Esophagus mucosa (tissue), 1 donor: ENCODE data around the gene CLCN6. TPM values are rescaled to one million over a fixed set of nuclear protein-coding genes. Genes with fewer than 3 reads are reported as not detected.

Source experiments
- ATAC-seq: fragments of 200-7000 bp; cut with Tn5 transposase; one replicate; pipeline ENCODE4 v1.9.1; 2020
- total RNA-seq: library from RNA; stranded (reverse); gene quantifications from one replicate; pipeline ENCODE4 v1.2.4, GENCODE V29; 2023
- donor health status: DM: yes; HTN: yes; CAD: no.

CLCN6 gene
- total RNA-seq, 1 donor from 2014 or later, result 6.9 TPM

DNA sequence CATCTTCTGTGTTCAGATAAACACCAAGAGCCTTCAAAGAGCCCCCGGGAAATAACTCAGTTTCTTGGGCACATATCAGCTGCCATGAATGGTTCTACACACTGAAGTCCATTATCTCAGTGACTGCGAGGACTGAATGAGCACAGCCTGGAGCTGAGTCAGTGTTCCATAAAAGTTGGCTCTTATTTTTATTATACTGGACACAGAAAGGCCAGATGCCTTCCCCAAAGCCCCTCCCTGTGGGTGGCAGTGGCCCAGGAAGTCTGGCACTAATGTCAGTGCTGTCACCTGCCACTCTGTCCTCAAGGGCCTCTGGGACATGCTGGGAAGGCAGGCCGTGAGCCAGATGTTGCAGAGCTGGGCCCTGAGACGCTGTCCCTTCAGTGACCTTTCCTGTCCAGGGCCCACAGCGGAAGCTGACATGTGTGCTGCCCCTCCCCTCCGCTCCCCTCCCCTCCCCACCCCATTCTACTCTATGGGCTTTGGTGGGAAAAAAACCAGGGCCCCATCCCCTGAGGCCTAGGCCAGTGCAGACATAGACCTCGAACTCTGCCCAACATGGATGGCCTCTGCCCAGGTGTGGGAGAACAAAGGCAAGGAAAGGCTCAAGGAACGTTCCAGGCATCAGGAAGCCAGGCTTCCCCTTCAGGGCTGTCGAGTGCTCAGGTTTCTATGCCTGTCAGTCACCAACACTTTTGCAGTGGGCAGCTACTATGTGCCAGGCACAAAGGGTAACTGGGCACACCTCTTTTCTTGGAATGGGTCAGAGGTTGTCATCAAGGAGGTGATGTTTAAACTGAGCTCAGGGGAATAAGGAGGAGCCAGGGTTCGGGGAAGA, 75.1 kb downstream of the CLCN6 start:
- no peak for ATAC-seq

- no peak for ATAC-seq
Measured at GRCh38 chr1:11881749-11882441, 75.9 kb downstream of the CLCN6 start.

DNA sequence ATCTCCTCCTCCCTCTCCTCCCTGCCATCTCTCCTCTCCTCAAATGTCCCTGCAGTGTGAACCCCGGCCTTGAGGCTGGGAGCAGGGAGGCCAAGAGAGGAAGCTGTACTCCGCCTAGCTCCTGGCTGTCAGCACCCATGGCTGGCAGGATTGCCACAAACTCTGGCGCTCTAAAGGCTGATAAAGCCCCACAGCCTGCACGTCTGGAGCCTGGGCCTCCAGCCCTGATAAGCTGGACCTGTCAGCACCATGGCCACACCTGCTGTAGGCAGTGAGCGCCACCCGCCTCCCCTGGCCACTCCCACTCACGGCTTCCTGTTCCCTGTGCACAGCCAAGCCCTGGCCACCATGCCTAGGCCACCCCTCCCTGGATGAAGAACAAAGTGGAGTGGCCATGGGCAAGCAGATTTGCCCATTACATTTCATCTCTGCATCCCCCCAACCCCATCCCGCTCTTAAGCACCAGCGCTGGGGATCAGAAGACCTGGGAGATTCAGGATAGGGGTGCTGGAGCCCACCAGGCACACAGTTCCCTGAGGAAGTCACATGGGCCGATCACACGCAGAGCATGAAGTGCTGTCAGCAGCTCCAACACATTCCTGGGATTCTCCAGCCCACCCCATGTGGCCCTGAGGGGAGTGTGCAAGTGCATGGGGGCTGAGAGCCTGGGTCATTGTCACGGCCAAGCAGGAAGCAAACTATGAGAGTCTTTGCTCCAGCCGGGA, 77.0 kb downstream of the CLCN6 start:
- peak; percentile 70 for ATAC-seq

DNA sequence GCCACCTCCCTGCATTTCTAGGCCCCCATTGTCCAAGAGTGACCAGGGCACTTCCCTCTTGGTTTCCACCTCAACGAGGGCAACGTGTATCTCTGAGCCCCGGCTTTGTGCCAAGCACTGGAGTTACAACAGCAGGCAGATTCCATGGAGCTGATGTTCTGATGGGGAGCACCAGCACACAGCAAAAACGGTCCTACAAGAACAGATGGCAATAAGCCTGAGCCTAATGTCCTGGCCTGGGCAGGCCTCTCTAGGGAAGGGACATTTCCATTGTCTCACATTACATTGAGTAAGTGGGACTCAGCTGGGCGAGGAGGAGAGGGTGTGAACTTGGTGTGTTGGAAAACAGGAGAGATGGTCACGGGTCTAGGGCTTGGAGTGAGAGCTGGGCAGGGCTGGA, 79.9 kb downstream of the CLCN6 start:
- ATAC-seq, result no peak

GRCh38 chr1:11886986-11887665, 81.1 kb downstream of the CLCN6 start:
- no peak for ATAC-seq

- no peak for ATAC-seq
Measured at GRCh38 chr1:11887666-11888007, 81.6 kb downstream of the CLCN6 start.

DNA sequence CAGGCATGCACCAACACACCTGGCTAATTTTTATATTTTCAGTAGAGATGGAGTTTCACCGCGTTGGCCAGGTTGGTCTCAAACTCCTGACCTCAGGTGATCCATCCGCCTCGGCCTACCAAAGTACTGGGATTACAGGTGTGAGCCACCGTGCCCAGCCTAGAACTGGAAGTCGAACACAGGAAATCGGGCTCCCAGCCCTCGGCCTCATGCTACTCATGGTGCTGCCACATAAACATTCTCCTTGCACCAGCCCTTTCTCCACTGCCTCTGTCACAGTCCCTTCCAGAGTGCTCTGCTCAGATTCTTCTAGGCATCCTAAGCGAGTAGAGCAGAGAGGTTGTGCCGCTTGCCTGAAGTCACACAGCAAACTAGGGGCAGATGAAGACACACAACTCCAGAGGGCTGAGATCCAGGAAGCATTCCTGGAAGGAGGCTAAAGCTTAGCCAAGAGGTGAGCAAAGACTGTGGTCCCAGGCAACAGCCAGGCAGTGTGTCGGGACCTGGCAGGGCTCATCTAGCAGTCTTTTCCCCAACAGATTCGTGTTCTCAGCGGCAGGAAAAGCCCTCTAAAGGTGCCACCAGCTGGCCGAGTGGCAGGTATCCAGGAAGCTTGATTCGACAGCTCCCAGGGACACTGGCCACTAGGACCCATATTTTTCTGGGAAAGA, 82.3 kb downstream of the CLCN6 start:
- ATAC-seq, result no peak

DNA sequence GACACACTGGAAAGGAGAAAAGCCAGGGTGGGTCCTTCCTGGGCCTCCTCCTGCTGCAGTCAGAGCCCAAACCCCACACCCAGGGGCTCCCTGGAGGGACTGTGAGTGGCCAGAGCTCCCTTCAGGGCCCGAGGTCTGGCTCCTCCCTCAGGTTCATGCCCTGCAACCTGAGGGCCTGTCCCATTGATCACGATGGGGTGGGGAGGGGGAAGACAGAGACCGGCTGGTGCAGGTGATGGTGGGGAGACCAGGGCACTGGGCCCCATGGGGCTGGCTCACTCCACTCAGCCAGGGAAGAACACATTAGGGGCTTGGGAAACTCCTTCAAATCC, 82.9 kb downstream of the CLCN6 start:
- no peak for ATAC-seq

DNA sequence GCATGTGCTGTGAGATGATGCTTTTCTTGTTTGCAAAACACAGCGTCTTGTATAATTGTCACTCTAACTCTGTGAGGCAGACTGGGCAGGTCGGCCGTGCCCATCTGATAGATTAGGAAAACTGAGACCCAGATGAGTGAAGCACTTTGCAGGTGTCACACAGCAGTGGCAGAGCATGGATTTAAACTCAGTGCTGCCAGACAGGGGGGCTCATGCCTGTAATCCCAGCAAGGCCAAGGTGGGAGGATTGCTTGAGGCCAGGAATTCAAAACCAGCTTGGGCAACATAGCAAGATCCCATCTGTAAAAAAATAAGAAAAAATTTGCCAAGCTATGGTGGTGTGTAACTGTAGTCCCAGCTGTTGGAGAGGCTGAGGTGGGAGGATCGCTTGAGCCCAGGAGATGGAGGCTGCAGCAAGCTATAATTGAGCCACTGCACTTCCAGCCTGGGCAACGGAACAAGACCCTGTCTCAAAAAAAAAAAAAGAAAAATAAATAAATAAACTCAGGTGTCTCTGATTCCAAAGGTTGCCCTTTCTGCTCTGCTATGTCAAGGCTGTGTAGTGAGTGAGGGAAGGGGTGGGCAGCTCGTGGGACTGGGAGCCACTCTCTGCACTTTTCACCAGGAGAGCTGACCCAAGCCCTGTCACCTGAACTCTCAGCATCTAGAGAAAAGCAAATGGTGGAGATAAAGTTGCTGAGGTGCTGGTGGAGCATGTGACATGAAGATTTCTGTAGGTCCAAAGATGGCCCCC, 85.6 kb downstream of the CLCN6 start:
- ATAC-seq, result no peak

Other genes with a start within 250 kb of the CLCN6 start
- 5.9 TPM for gene FBXO2, start 151.8 kb upstream of the CLCN6 start, total RNA-seq
- 6.4 TPM for gene FBXO44, start 151.3 kb upstream of the CLCN6 start, total RNA-seq
- gene FBXO6, start 142.0 kb upstream of the CLCN6 start, total RNA-seq, result 6.2 TPM
- 15.8 TPM for gene MAD2L2, start 125.0 kb upstream of the CLCN6 start, total RNA-seq
- gene DRAXIN, start 114.5 kb upstream of the CLCN6 start, total RNA-seq, result 0.04 TPM
- 50.4 TPM for gene AGTRAP, start 70.1 kb upstream of the CLCN6 start, total RNA-seq
- 0.84 TPM for gene C1orf167, start 44.0 kb upstream of the CLCN6 start, total RNA-seq
- gene MTHFR, start 227 bp upstream of the CLCN6 start, total RNA-seq, result 21.3 TPM
- not detected for gene NPPA, start 41.6 kb downstream of the CLCN6 start, total RNA-seq
- gene NPPB, start 52.8 kb downstream of the CLCN6 start, total RNA-seq, result not detected
- gene KIAA2013, start 120.2 kb downstream of the CLCN6 start, total RNA-seq, result 26.3 TPM
- 26.5 TPM for gene PLOD1, start 128.5 kb downstream of the CLCN6 start, total RNA-seq
- 96.5 TPM for gene MFN2, start 174.3 kb downstream of the CLCN6 start, total RNA-seq
- gene MIIP, start 213.3 kb downstream of the CLCN6 start, total RNA-seq, result 15.2 TPM